LNCaP clone FGC (cell line): Measurements from ENCODE around the gene NAPA.

Source experiments
- DNase-seq: peaks from one replicate; pipeline ENCODE4 v3.0.0-alpha.2; 2011; ENCODE audit warnings: low read depth
- H3K4me3 ChIP-seq: 2 replicates; pipeline ENCODE4 v1.5.1; 2011; ENCODE audit warnings: mild to moderate bottlenecking, low read depth, low read length, control low read depth
- TF ChIP-seq, protein P1 (sequence below): IDR thresholded peaks from 2 replicates; pipeline ENCODE4 v1.5.1; 2012; ENCODE audit warnings: mild to moderate bottlenecking; ENCODE audit not compliant: control insufficient read depth, insufficient read depth; ENCODE audit errors: extremely low read depth

Gene NAPA

GRCh38 chr19:47514151-47514868, 553 bp downstream of the NAPA start:
- no peak for DNase-seq
- TF ChIP-seq, protein P1, sequence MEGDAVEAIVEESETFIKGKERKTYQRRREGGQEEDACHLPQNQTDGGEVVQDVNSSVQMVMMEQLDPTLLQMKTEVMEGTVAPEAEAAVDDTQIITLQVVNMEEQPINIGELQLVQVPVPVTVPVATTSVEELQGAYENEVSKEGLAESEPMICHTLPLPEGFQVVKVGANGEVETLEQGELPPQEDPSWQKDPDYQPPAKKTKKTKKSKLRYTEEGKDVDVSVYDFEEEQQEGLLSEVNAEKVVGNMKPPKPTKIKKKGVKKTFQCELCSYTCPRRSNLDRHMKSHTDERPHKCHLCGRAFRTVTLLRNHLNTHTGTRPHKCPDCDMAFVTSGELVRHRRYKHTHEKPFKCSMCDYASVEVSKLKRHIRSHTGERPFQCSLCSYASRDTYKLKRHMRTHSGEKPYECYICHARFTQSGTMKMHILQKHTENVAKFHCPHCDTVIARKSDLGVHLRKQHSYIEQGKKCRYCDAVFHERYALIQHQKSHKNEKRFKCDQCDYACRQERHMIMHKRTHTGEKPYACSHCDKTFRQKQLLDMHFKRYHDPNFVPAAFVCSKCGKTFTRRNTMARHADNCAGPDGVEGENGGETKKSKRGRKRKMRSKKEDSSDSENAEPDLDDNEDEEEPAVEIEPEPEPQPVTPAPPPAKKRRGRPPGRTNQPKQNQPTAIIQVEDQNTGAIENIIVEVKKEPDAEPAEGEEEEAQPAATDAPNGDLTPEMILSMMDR: no peak

GRCh38 chr19:47512948-47513319, 1.9 kb downstream of the NAPA start:
- no peak for DNase-seq
- H3K4me3 ChIP-seq: peak overlapping the region; percentile 93
- TF ChIP-seq, protein P1: no peak

More at GRCh38 chr19:47514151-47514868, 553 bp downstream of the NAPA start:
- H3K4me3 ChIP-seq: peak overlapping the region; percentile 93

DNA sequence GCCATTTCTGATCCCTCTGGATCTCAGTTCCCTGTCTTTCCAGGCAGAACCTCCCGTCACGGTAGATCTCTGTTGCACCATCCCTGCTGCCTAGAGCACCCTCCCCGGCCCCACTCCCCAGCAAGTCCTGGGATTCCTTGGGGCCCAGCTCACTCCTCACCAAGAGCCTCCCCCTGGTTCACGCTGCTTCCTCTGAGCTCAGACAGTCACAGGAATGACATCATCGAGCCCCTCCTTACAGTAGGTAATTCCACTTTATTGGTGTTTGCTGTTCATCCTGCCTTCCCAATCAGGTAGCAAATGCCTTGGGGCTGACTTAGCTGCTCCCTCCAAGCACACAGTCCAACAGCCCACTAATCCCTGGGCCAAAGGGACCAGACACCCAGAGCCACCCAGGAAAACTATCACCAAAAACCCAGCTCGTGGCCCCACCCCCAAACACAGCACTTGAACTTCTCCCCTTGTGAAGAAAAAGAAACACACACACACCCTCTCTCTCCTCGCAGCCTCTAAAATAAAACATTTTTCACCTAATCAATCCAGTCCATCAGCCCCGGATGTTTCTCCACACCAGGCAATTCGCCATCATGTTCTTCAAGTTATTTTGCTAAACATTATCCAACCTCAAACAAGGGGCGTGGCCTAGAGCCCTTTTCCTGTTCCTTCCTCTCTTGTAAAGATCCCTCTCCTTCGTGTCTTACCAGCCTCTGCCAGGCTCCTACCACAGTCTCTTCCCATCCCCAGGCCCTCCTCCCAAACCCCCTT, 2.5 kb downstream of the NAPA start:
- peak; percentile 50 for DNase-seq

DNA sequence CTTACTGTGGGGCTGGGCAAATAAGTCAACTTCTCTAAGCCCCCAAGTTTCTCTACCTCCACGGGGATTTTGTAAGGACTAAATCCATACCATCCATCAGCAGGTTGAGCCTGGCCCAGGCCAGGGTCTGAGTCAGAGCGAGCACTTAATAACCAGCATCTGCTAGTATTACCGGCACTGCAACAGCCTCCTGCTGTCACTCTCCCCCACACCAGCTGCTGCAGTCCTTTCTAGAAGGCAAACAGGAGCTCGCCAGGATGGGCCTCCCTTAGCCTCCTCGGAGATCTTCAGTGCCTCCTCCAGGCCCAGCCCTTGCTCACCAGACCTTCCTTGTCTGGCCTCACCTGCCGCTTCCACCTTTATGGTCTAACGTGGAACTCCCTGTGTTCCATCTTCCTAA, 3.2 kb downstream of the NAPA start:
- no peak for DNase-seq

More for the DNA sequence above, 2.5 kb downstream of the NAPA start:
- peak overlapping the region; percentile 93 for H3K4me3 ChIP-seq
- TF ChIP-seq, protein P1: no peak

DNA sequence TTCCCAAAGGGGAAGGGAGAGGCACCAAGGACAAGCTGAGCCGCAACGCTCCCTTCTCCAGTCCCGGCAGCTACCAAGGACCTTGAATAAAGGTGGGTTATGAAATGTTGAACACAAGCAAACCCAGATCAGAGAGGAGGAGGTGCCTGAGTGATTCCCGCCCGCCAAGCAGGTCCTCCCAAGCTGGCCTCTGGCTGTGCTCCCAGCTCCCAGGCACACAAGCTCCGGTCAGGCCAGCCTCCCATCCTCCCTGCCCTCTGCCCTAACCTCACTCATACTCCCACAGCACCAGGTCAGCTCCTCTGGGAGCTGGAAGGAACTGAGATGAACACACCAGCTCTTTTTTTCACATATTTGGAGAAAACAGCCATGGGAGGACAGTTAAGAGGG, 3.7 kb downstream of the NAPA start:
- H3K4me3 ChIP-seq: peak overlapping the region; percentile 93
- TF ChIP-seq, protein P1: no peak
- no peak for DNase-seq

More for the DNA sequence above, 3.2 kb downstream of the NAPA start:
- H3K4me3 ChIP-seq: peak overlapping the region; percentile 93
- TF ChIP-seq, protein P1: no peak

DNA sequence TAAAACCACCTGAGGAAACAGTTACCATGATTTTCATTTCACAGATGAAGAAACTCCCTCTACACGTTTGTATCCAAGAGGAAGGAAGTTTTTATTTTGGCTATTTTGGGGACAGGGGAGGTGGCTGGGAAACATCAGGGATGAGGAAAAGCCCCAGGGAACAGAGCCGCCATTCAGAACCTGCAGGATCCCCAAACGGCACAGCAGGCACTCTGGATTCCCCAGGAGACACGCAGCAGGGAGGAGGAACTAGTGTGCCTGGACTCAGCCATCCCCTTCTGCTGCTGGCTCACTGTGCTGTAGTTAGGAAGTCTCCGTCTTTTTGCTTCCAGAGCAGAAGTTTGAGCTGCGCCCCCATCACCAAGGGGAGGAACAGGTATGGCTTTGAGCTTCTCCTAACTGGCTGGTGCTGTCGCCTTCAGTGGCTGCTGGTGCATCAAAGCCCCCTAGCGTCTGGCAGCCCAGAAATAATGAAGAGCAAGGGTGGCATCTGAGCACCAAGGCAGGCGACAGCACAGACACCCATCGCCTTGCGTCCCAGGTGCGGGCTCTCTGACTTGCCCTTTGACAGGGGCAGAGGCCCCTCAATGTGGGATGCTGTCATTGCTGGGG, 4.2 kb downstream of the NAPA start:
- peak overlapping the region; percentile 93 for H3K4me3 ChIP-seq
- TF ChIP-seq, protein P1: no peak
- DNase-seq: no peak
